Esophagus muscularis mucosa (tissue), 4 donors: Measurements from ENCODE around the gene IQGAP2. TPM values are rescaled to one million over a fixed set of nuclear protein-coding genes. Genes with fewer than 3 reads are reported as not detected.

ENCODE experiments used
- DNase-seq: peaks from one replicate; pipeline ENCODE4 v3.0.0-alpha.2; 2017; ENCODE audit errors: extremely low spot score
- H3K27ac ChIP-seq, 4 donors: fragments of 200-600 bp; sonication (generic); replicated peaks in 1 of 4; 1 replicate in 3 of 4; 2 replicates in 1 of 4; pipeline ENCODE4 v1.5.1; 2016 to 2019; ENCODE audit warnings: mild to moderate bottlenecking in 1 of 4
- H3K27me3 ChIP-seq, 4 donors: fragments of 200-600 bp; sonication (generic); one replicate each; pipeline versions ENCODE4 v1.5.1 to v1.6.0; 2016 to 2019
- H3K36me3 ChIP-seq, 4 donors: fragments of 200-600 bp; sonication (generic); one replicate each; pipeline ENCODE4 v1.5.1; 2016 to 2019
- H3K4me1 ChIP-seq, 4 donors: fragments of 200-600 bp; sonication (generic); one replicate each; pipeline ENCODE4 v1.5.1; 2016 to 2019
- H3K4me3 ChIP-seq, 4 donors: fragments of 200-600 bp; sonication (generic); 1 replicate in 2 of 4; 2 replicates in 2 of 4; pipeline ENCODE4 v1.5.1; 2016 to 2019; ENCODE audit warnings: mild to moderate bottlenecking in 4 of 4, moderate library complexity in 1 of 4
- H3K9me3 ChIP-seq, 4 donors: fragments of 200-600 bp; sonication (generic); 1 replicate in 3 of 4; 2 replicates in 1 of 4; pipeline ENCODE4 v1.5.1; 2016 to 2019
- EP300 ChIP-seq: sonication (generic); formaldehyde crosslinking; IDR thresholded peaks from one replicate; pipeline ENCODE4 v1.6.1; 2017; ENCODE audit warnings: antibody characterized with exemption
- POLR2A ChIP-seq: fragments of 450-650 bp; IDR thresholded peaks from one replicate; pipeline ENCODE4 v1.6.1; 2017; ENCODE audit warnings: antibody characterized with exemption, moderate library complexity, mild to moderate bottlenecking, low read depth
- POLR2AphosphoS5 ChIP-seq, 2 donors: sonication (generic); formaldehyde crosslinking; IDR thresholded peaks; one replicate each; pipeline ENCODE4 v1.6.1; 2017; ENCODE audit warnings: antibody characterized with exemption in 2 of 2
- WGBS: methylation state at CpG from one replicate; pipeline ENCODE4 v1.1.5; 2018; 5-methylcytosine and 5-hydroxymethylcytosine counted together
- intact Hi-C: fragments of 100-400 bp; cut with DNase I; formaldehyde crosslinking; loops from one replicate; pipeline ENCODE4 v1.15.1; 2023
- total RNA-seq, 4 donors: library from RNA; depleted of rRNA; stranded (reverse); fragments of >200 nt; gene quantifications; one replicate each; pipeline versions ENCODE4 v1.1.0 to v1.2.1, GENCODE V29; 2016
- TF ChIP-seq, protein P1 (sequence below), 3 experiments: fragments of 200-600 bp in 2 of 3; fragments of 450-650 bp in 1 of 3; sonication (generic) in 2 of 3; IDR thresholded peaks; one replicate each; pipeline ENCODE4 v1.5.1; 2017 to 2019; ENCODE audit warnings: antibody characterized with exemption in 3 of 3, mild to moderate bottlenecking in 2 of 3, moderate library complexity in 1 of 3

Gene IQGAP2
- total RNA-seq, 4 donors from 2014 or later = 14.9 to 30.7 (median 20.8) TPM

DNA sequence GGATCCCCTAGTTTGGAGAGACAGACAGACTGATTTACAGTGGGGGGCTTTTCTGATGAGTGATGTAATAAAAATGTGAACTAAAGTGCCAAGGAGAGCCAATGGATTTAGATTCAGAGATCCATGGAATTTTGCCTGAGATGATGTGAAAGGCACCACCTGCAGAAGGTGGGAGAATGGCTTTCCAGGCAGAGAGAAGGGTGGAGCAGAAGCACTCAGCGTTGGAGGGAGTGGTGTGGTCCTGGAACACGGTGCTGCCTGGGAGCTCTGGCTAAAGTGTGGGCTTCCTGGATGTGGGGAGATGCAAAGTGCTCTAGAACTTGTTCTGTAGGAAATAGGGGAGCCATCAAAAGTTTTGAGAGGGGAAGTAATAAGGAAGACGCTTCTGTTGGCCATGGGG is 57.0 kb downstream of the IQGAP2 start:
- H3K27ac ChIP-seq = no peak overlapping the region
- H3K36me3 ChIP-seq = no peaks in the 10 kb centered on the region
- H3K4me1 ChIP-seq = no peaks in the 10 kb centered on the region
- no peaks in the 10 kb centered on the region for H3K27me3 ChIP-seq
- intact Hi-C loops = no loop called here
- DNase-seq = no peak
- H3K4me3 ChIP-seq = no peak overlapping the region
- 86% methylated on average over 3 of the region's 3 CpGs for WGBS
- TF ChIP-seq, protein P1, sequence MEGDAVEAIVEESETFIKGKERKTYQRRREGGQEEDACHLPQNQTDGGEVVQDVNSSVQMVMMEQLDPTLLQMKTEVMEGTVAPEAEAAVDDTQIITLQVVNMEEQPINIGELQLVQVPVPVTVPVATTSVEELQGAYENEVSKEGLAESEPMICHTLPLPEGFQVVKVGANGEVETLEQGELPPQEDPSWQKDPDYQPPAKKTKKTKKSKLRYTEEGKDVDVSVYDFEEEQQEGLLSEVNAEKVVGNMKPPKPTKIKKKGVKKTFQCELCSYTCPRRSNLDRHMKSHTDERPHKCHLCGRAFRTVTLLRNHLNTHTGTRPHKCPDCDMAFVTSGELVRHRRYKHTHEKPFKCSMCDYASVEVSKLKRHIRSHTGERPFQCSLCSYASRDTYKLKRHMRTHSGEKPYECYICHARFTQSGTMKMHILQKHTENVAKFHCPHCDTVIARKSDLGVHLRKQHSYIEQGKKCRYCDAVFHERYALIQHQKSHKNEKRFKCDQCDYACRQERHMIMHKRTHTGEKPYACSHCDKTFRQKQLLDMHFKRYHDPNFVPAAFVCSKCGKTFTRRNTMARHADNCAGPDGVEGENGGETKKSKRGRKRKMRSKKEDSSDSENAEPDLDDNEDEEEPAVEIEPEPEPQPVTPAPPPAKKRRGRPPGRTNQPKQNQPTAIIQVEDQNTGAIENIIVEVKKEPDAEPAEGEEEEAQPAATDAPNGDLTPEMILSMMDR (IDR thresholded peaks at IDR 0.05) = no peak
- TF ChIP-seq EP300 = no peak
- no peak for TF ChIP-seq POLR2A
- no peak for TF ChIP-seq POLR2AphosphoS5 (IDR thresholded peaks at IDR 0.05)
- H3K9me3 ChIP-seq = no peaks in the 10 kb centered on the region

DNA sequence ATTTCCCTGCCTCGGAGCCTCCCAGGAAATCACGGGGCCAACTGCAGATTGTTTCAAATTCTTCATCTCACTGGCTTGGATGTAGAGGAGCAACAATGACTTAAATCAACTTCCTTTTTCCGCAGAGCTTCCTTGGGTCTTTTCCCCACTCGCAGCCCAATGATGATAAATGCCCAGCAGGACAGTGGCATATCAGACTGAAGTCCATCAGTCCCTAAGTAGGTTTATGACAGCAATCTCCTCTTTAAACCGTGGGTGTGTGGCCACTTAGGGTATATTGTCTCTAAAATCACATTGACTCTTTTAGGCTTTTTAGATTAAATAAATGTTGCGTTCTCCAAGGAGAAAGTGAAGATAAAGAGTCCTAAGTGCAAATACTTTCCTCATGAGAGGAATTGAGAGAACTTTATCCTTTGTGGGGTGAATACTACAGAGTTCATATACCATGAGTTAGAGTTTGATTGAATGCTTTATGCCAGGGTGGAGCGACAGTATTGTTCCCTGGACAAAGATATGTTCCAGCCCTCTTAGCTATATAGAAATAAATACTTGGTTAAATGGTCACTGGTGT is 59.1 kb downstream of the IQGAP2 start:
- intact Hi-C loops = no loop called here
- Histone ChIP-seq H3K36me3 (no peaks in the 10 kb centered on the region), H3K27me3 (no peaks in the 10 kb centered on the region), H3K9me3 (no peaks in the 10 kb centered on the region), H3K4me1 (no peaks in the 10 kb centered on the region), H3K27ac (no peak overlapping the region), H3K4me3 (no peak overlapping the region)
- TF ChIP-seq, protein P1 (IDR thresholded peaks at IDR 0.05) = no peak
- TF ChIP-seq EP300 (no peak), POLR2A (no peak), POLR2AphosphoS5 (IDR thresholded peaks at IDR 0.05) (no peak)
- no peak for DNase-seq
- WGBS = 89% methylated on average over 7 of the region's 7 CpGs

DNA sequence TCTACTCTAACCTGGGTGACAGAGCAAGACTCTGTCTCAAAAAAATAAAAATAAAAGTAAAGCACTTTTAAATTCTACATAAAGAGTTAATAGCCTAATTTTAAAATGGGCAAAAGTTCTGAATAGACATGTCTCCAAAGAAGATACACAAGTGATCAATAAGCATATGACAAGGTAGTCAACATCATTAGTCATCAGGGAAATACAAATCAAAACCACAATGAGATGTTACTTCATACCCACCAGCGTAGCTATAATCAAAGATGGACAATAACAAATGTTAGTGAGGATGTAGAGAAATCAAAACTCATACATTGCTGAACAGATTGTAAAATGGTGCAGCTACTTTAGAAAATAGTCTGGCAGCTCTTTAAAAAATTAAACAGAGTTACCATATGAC is 64.1 kb downstream of the IQGAP2 start:
- H3K27me3 ChIP-seq = no peaks in the 10 kb centered on the region
- 89% methylated on average over 1 of the region's 1 CpG for WGBS
- DNase-seq = no peak
- no peak overlapping the region for H3K27ac ChIP-seq
- H3K36me3 ChIP-seq = no peaks in the 10 kb centered on the region
- no peaks in the 10 kb centered on the region for H3K4me1 ChIP-seq
- intact Hi-C loops = no loop called here
- no peaks in the 10 kb centered on the region for H3K9me3 ChIP-seq
- no peak overlapping the region for H3K4me3 ChIP-seq
- TF ChIP-seq, protein P1 (IDR thresholded peaks at IDR 0.05) = no peak
- TF ChIP-seq EP300 (no peak), POLR2A (no peak), POLR2AphosphoS5 (IDR thresholded peaks at IDR 0.05) (no peak)

DNA sequence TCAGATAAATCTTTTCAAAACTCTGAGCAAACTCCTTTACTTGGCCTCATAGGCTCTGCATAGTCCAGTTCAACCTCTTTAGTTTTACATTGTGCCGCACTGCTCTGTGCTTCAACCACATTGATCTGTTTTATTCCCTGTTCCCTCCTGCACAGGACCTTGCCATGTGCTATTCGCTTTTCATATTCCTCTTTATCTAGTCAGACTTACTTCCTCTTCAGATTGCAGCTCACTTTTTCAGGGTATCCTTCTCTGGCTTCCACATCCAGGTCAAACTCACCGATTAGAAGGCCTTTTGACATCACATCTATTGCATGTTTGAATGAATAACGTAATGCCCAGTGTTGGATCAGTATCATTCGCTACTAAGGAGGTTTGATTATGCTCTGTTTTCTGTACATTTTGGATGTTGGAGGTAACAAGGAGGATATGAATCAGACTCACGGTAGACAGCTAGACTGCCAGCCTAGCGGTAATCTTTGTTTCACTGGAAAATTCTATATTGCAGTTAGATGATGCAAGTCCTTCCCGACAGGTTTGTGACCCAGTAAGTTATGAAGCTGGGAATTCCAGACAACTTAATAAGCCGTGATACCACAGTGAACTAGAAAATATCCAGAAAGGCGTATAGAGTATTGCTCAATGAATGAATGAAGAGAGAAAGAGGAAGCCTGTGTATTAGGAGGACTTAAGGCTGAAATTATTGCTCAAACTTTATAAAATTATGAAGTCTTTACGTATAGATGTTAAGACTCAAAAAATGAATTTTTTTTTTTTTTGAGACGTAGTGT is 65.7 kb downstream of the IQGAP2 start:
- Histone ChIP-seq H3K36me3 (no peaks in the 10 kb centered on the region), H3K9me3 (no peaks in the 10 kb centered on the region), H3K4me3 (no peak overlapping the region), H3K4me1 (no peaks in the 10 kb centered on the region), H3K27me3 (no peaks in the 10 kb centered on the region), H3K27ac (no peak overlapping the region)
- TF ChIP-seq, protein P1 (IDR thresholded peaks at IDR 0.05) = no peak
- TF ChIP-seq EP300 (no peak), POLR2AphosphoS5 (IDR thresholded peaks at IDR 0.05) (no peak), POLR2A (no peak)
- no peak for DNase-seq
- intact Hi-C loops = no loop called here
- WGBS = 87% methylated on average over 12 of the region's 12 CpGs
